Kidney epithelial cell (primary cell): Measurements from ENCODE around the gene SH2D2A. TPM values are rescaled to one million over a fixed set of nuclear protein-coding genes. Genes with fewer than 3 reads are reported as not detected.

Source experiments
- DNase-seq: peaks from one replicate; pipeline ENCODE4 v3.0.0-alpha.2; 2010; ENCODE audit warnings: low read depth
- H3K27me3 ChIP-seq: 2 replicates; pipeline ENCODE4 v1.6.0; 2011; ENCODE audit warnings: low read length; ENCODE audit not compliant: control insufficient read depth, insufficient read depth
- H3K36me3 ChIP-seq: 2 replicates; pipeline ENCODE4 v1.5.1; 2011; ENCODE audit warnings: low read length; ENCODE audit not compliant: control insufficient read depth, insufficient read depth
- H3K4me3 ChIP-seq: 2 replicates; pipeline ENCODE4 v1.5.1; 2011; ENCODE audit warnings: low read depth, mild to moderate bottlenecking, control low read depth, low read length
- total RNA-seq: library from RNA; depleted of rRNA; stranded (reverse); fragments of >200 nt; gene quantifications from 2 replicates; pipeline ENCODE4 v1.2.3, GENCODE V29; 2015
- TF ChIP-seq, protein P1 (sequence below): IDR thresholded peaks from 2 replicates; pipeline ENCODE4 v1.5.1; 2011; ENCODE audit warnings: mild to moderate bottlenecking, moderate library complexity, low read length, control low read depth, inconsistent platforms; ENCODE audit not compliant: insufficient read depth, poor library complexity, severe bottlenecking

Gene SH2D2A
- 2.3 and 4.9 TPM in 2 replicates for total RNA-seq

GRCh38 chr1:156816561-156817328 lies at the start of gene SH2D2A:
SH2D2A (minus strand) TSS chr1:156816848; CDS start chr1:156816708, 140 bp downstream.
- no peaks in the 10 kb centered on the region for H3K36me3 ChIP-seq
- no peak for DNase-seq
- peaks cover 6% of the 10 kb centered on the region for H3K27me3 ChIP-seq
- H3K4me3 ChIP-seq: no peak within 1 kb of the TSS
- TF ChIP-seq, protein P1, sequence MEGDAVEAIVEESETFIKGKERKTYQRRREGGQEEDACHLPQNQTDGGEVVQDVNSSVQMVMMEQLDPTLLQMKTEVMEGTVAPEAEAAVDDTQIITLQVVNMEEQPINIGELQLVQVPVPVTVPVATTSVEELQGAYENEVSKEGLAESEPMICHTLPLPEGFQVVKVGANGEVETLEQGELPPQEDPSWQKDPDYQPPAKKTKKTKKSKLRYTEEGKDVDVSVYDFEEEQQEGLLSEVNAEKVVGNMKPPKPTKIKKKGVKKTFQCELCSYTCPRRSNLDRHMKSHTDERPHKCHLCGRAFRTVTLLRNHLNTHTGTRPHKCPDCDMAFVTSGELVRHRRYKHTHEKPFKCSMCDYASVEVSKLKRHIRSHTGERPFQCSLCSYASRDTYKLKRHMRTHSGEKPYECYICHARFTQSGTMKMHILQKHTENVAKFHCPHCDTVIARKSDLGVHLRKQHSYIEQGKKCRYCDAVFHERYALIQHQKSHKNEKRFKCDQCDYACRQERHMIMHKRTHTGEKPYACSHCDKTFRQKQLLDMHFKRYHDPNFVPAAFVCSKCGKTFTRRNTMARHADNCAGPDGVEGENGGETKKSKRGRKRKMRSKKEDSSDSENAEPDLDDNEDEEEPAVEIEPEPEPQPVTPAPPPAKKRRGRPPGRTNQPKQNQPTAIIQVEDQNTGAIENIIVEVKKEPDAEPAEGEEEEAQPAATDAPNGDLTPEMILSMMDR: no peak

GRCh38 chr1:156865865-156866248 lies 49.2 kb upstream of the SH2D2A start:
- Histone ChIP-seq H3K27me3 (peaks cover 38% of the 10 kb centered on the region), H3K4me3 (no peak overlapping the region), H3K36me3 (no peaks in the 10 kb centered on the region)
- DNase-seq: no peak
- TF ChIP-seq, protein P1: no peak

DNA sequence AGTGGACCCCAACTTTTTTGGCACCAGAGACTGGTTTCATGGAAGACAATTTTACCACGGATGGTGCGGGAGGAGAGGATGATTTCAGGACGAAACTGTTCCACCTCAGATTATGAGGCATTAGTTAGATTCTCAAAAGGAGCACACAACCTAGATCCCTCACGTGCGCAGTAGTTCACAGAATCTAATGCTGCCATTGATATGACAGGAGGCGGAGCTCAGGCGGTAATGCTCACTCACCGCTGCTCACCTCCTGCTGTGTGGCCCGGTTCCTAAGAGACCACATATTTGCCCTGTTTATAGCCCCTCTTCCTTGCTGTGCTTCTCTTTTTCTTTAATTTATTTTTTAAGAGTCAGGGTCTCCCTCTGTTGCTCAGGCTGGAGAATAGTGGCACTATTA lies 48.6 kb upstream of the SH2D2A start:
- Histone ChIP-seq H3K36me3 (no peaks in the 10 kb centered on the region), H3K4me3 (no peak overlapping the region), H3K27me3 (peaks cover 44% of the 10 kb centered on the region)
- TF ChIP-seq, protein P1: no peak
- no peak for DNase-seq

DNA sequence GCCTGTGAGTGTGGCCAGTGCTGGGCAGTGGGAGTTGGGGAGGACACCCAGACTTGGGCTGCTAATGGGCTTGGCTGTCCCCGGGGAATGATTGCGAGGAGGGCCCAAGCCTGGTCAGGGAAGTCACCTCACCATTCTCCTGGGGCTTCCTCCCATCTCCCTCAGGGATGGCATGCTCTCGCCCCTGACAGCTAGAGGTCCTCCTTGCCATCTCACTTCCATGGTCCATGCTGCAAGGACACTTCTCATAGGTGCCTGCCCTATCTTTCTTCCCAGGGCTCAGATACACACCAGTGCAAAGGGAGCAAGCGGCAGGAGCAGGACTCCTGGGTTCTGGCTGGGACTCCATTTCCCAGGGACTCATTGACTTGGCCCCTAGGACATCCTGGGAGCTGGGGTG lies 48.1 kb upstream of the SH2D2A start:
- Histone ChIP-seq H3K36me3 (no peaks in the 10 kb centered on the region), H3K27me3 (peaks cover 49% of the 10 kb centered on the region)
- TF ChIP-seq, protein P1: no peak

GRCh38 chr1:156863631-156864030 lies 47.0 kb upstream of the SH2D2A start:
- H3K4me3 ChIP-seq: no peak overlapping the region

More for the DNA sequence above, 48.1 kb upstream of the SH2D2A start:
- no peak overlapping the region for H3K4me3 ChIP-seq
- DNase-seq: no peak

More at GRCh38 chr1:156863631-156864030, 47.0 kb upstream of the SH2D2A start:
- TF ChIP-seq, protein P1: no peak
- H3K36me3 ChIP-seq: no peaks in the 10 kb centered on the region
- no peak for DNase-seq
- peaks cover 61% of the 10 kb centered on the region for H3K27me3 ChIP-seq
